H9 (cell line): Measurements from ENCODE around the gene PLP2. TPM values are rescaled to one million over a fixed set of nuclear protein-coding genes. Genes with fewer than 3 reads are reported as not detected.

Experiments
- DNase-seq: peaks from one replicate; pipeline ENCODE4 v3.0.0-alpha.2; 2017
- H2AFZ ChIP-seq: one replicate; pipeline ENCODE4 v1.6.1; 2013; ENCODE audit warnings: mild to moderate bottlenecking, low read length, control low read depth, moderate library complexity
- H2AK5ac ChIP-seq: 2 replicates; pipeline ENCODE4 v1.6.1; 2013; ENCODE audit warnings: low read length, control low read depth, mixed read lengths; ENCODE audit not compliant: insufficient read length
- H2BK120ac ChIP-seq: one replicate; pipeline ENCODE4 v1.6.1; 2013; ENCODE audit warnings: low read depth, mild to moderate bottlenecking, low read length, control low read depth, inconsistent platforms; ENCODE audit not compliant: poor library complexity, severe bottlenecking
- H2BK12ac ChIP-seq: 2 replicates; pipeline ENCODE4 v1.6.1; 2013; ENCODE audit warnings: low read length, control low read depth, mixed read lengths, low read depth; ENCODE audit not compliant: insufficient read length
- H2BK15ac ChIP-seq: 2 replicates; pipeline ENCODE4 v1.6.1; 2013; ENCODE audit warnings: low read depth, low read length, control low read depth
- H2BK20ac ChIP-seq: one replicate; pipeline ENCODE4 v1.6.1; 2013; ENCODE audit warnings: low read depth, mild to moderate bottlenecking, low read length, control low read depth, inconsistent platforms; ENCODE audit not compliant: poor library complexity, severe bottlenecking
- H2BK5ac ChIP-seq: 2 replicates; pipeline ENCODE4 v1.6.1; 2013; ENCODE audit warnings: low read length, control low read depth, mixed read lengths; ENCODE audit not compliant: insufficient read length
- H3K14ac ChIP-seq: 2 replicates; pipeline ENCODE4 v1.6.1; 2013; ENCODE audit warnings: low read length, control low read depth; ENCODE audit not compliant: insufficient read depth
- H3K18ac ChIP-seq: 2 replicates; pipeline ENCODE4 v1.6.1; 2013; ENCODE audit warnings: low read depth, mild to moderate bottlenecking, mixed read lengths, low read length, control low read depth; ENCODE audit not compliant: insufficient read length
- H3K23ac ChIP-seq: 2 replicates; pipeline ENCODE4 v1.6.1; 2013; ENCODE audit warnings: low read length, control low read depth, mixed read lengths, low read depth; ENCODE audit not compliant: insufficient read length
- H3K23me2 ChIP-seq: 2 replicates; pipeline ENCODE4 v1.6.1; 2013; ENCODE audit warnings: low read depth, mild to moderate bottlenecking, mixed read lengths, low read length, control low read depth; ENCODE audit not compliant: insufficient read length, poor library complexity, severe bottlenecking
- H3K27ac ChIP-seq: 2 replicates; pipeline ENCODE4 v1.5.1; 2013; ENCODE audit warnings: low read length, control low read depth, mixed read lengths, low read depth; ENCODE audit not compliant: insufficient read length
- H3K27me3 ChIP-seq: 2 replicates; pipeline ENCODE4 v1.6.1; 2013; ENCODE audit warnings: low read length, control low read depth, inconsistent platforms; ENCODE audit not compliant: insufficient read depth
- H3K4ac ChIP-seq: 2 replicates; pipeline ENCODE4 v1.6.1; 2013; ENCODE audit warnings: low read depth, mild to moderate bottlenecking, control low read depth, inconsistent platforms, low read length, moderate library complexity
- H3K4me1 ChIP-seq: 2 replicates; pipeline ENCODE4 v1.6.1; 2013; ENCODE audit warnings: low read length, control low read depth, inconsistent platforms; ENCODE audit not compliant: insufficient read depth
- H3K4me2 ChIP-seq: 2 replicates; pipeline ENCODE4 v1.6.1; 2013; ENCODE audit warnings: low read length, control low read depth, mixed read lengths; ENCODE audit not compliant: insufficient read length, insufficient read depth
- H3K56ac ChIP-seq: 2 replicates; pipeline ENCODE4 v1.6.1; 2013; ENCODE audit warnings: low read depth, mild to moderate bottlenecking, mixed read lengths, low read length, control low read depth; ENCODE audit not compliant: insufficient read length
- H3K79me1 ChIP-seq: 2 replicates; pipeline ENCODE4 v1.6.1; 2013; ENCODE audit warnings: low read depth, mild to moderate bottlenecking, moderate library complexity, low read length, control low read depth, inconsistent platforms; ENCODE audit not compliant: insufficient read depth, poor library complexity, severe bottlenecking
- H3K79me2 ChIP-seq: 2 replicates; pipeline ENCODE4 v1.6.1; 2013; ENCODE audit warnings: low read length, control low read depth, inconsistent platforms; ENCODE audit not compliant: insufficient read depth
- H3K9ac ChIP-seq: 2 replicates; pipeline ENCODE4 v1.6.1; 2013; ENCODE audit warnings: low read length, control low read depth, mixed read lengths; ENCODE audit not compliant: insufficient read length; ENCODE audit errors: extremely low read depth
- H3K9me3 ChIP-seq: one replicate; pipeline ENCODE4 v1.6.1; 2013; ENCODE audit warnings: low read depth, low read length, inconsistent platforms; ENCODE audit not compliant: control insufficient read depth
- H3T11ph ChIP-seq: one replicate; pipeline ENCODE4 v1.6.1; 2013; ENCODE audit warnings: mild to moderate bottlenecking, low read length, control low read depth, inconsistent platforms
- H4K20me1 ChIP-seq: one replicate; pipeline ENCODE4 v1.6.1; 2013; ENCODE audit not compliant: control insufficient read depth, insufficient read length, insufficient read depth
- H4K5ac ChIP-seq: 2 replicates; pipeline ENCODE4 v1.6.1; 2013; ENCODE audit warnings: low read depth, mild to moderate bottlenecking, mixed read lengths, low read length, control low read depth; ENCODE audit not compliant: insufficient read length
- H4K8ac ChIP-seq: replicated peaks from 2 replicates; pipeline ENCODE4 v1.6.1; 2013; ENCODE audit warnings: low read length, control low read depth, mixed read lengths, low read depth; ENCODE audit not compliant: insufficient read length
- H4K91ac ChIP-seq: 2 replicates; pipeline ENCODE4 v1.6.1; 2013; ENCODE audit warnings: low read depth, mild to moderate bottlenecking, moderate library complexity, mixed read lengths, low read length, control low read depth; ENCODE audit not compliant: insufficient read length
- H3K27ac Mint-ChIP-seq, 3 experiments: 2 replicates in 2 of 3; 3 replicates in 1 of 3; pipeline ENCODE4 v1.8.0; 2020 to 2021; ENCODE audit warnings: mixed read lengths in 3 of 3, mild to moderate bottlenecking in 1 of 3, moderate library complexity in 1 of 3
- H3K27me3 Mint-ChIP-seq: 2 replicates; pipeline ENCODE4 v1.8.0; 2021; ENCODE audit warnings: low read depth, mild to moderate bottlenecking, moderate library complexity, mixed read lengths
- H3K36me3 Mint-ChIP-seq, 3 experiments: 2 replicates in 2 of 3; 3 replicates in 1 of 3; pipeline ENCODE4 v1.8.0; 2020 to 2021; ENCODE audit warnings: low read depth in 3 of 3, mixed read lengths in 3 of 3; ENCODE audit not compliant: insufficient read depth in 1 of 3
- H3K4me1 Mint-ChIP-seq, 2 experiments: 2 replicates each; pipeline ENCODE4 v1.8.0; 2020; ENCODE audit warnings: mixed read lengths in 2 of 2
- H3K4me3 Mint-ChIP-seq, 2 experiments: 2 replicates in 1 of 2; 3 replicates in 1 of 2; pipeline ENCODE4 v1.8.0; 2020 to 2021; ENCODE audit warnings: mild to moderate bottlenecking in 2 of 2, mixed read lengths in 2 of 2, moderate library complexity in 1 of 2
- H3K9me3 Mint-ChIP-seq, 2 experiments: 2 replicates in 1 of 2; 3 replicates in 1 of 2; pipeline ENCODE4 v1.8.0; 2020; ENCODE audit warnings: mild to moderate bottlenecking in 2 of 2, mixed read lengths in 2 of 2, moderate library complexity in 1 of 2
- CTCF ChIP-seq: fragments of 200-600 bp; sonication (generic); conservative IDR thresholded peaks from 3 replicates; pipeline ENCODE4 v1.8.0; 2021; ENCODE audit warnings: antibody characterized with exemption, mild to moderate bottlenecking
- WGBS: extraction: QIAGEN DNeasy Blood & Tissue Kit; methylation state at CpG from one replicate; pipeline ENCODE4 v1.1.7; 2013; ENCODE audit warnings: missing lambda C conversion rate, low lambda C conversion rate, mixed read lengths; ENCODE audit not compliant: insufficient read length; ENCODE audit errors: extremely low coverage; 5-methylcytosine and 5-hydroxymethylcytosine counted together
- total RNA-seq: library from RNA; stranded (reverse); gene quantifications from 2 replicates; pipeline ENCODE4 v1.2.1, GENCODE V29; 2021

PLP2 gene
- total RNA-seq, 1 experiment from 2014 or later, result 11.7 TPM

GRCh38 chrX:49204017-49204416 is 32.3 kb downstream of the PLP2 start:
- no CpG with 5 or more reads among the region's 6 CpGs for WGBS
- TF ChIP-seq CTCF, result no peak
- no peak overlapping the region for H3K18ac ChIP-seq
- H3K27me3 Mint-ChIP-seq, result peaks cover 4% of the 10 kb centered on the region
- H3K27me3 ChIP-seq, result no peaks in the 10 kb centered on the region
- H3K14ac ChIP-seq, result no peak overlapping the region
- H3K4me2 ChIP-seq, result no peak overlapping the region
- no peak for DNase-seq
- H2AK5ac ChIP-seq, result no peak overlapping the region
- no peak overlapping the region for H3K23ac ChIP-seq
- no peak overlapping the region for H2BK5ac ChIP-seq
- H3K79me1 ChIP-seq, result no peaks in the 10 kb centered on the region
- no peak overlapping the region for H3K27ac Mint-ChIP-seq
- H2BK120ac ChIP-seq, result no peak overlapping the region
- H3K79me2 ChIP-seq, result no peaks in the 10 kb centered on the region
- H3T11ph ChIP-seq, result no peak overlapping the region
- no peak overlapping the region for H3K4me3 Mint-ChIP-seq
- H2AFZ ChIP-seq, result no peak overlapping the region
- no peak overlapping the region for H3K27ac ChIP-seq
- no peaks in the 10 kb centered on the region for H4K20me1 ChIP-seq
- H3K9ac ChIP-seq, result no peak overlapping the region
- H2BK12ac ChIP-seq, result no peak overlapping the region
- no peak overlapping the region for H2BK20ac ChIP-seq
- no peak overlapping the region for H4K8ac ChIP-seq
- no peak overlapping the region for H4K5ac ChIP-seq
- no peak overlapping the region for H4K91ac ChIP-seq
- H3K4me1 Mint-ChIP-seq, result peaks cover 4 to 15% of the 10 kb centered on the region in 2 experiments; a peak in 3 of 4 replicates
- peaks cover 10% of the 10 kb centered on the region for H3K23me2 ChIP-seq
- no peak overlapping the region for H2BK15ac ChIP-seq
- H3K4ac ChIP-seq, result no peak overlapping the region
- no peaks in the 10 kb centered on the region for H3K4me1 ChIP-seq
- H3K9me3 ChIP-seq, result peaks cover 18% of the 10 kb centered on the region
- peaks cover 0 to 7% (median 0%) of the 10 kb centered on the region in 3 experiments; a peak in 2 of 7 replicates for H3K36me3 Mint-ChIP-seq
- H3K56ac ChIP-seq, result no peak overlapping the region
- H3K9me3 Mint-ChIP-seq, result peaks cover 59 to 74% of the 10 kb centered on the region in 2 experiments
